Right lobe of liver (tissue), 4 donors: ENCODE results near the gene LMF2.

Experiments
- CTCF ChIP-seq, 4 donors: fragments of 200-600 bp in 3 of 4; fragments of 450-650 bp in 1 of 4; IDR thresholded peaks; one replicate each; pipeline versions ENCODE4 v1.5.1 to v1.8.0; 2016 to 2022; ENCODE audit warnings: antibody characterized with exemption in 4 of 4, mild to moderate bottlenecking in 2 of 4
- POLR2A ChIP-seq: fragments of 450-650 bp; IDR thresholded peaks from one replicate; pipeline ENCODE4 v1.6.1; 2017; ENCODE audit warnings: antibody characterized with exemption, mild to moderate bottlenecking
- donor health status: DM: no; HTN: no; CAD: no.
- donor health status: DM: no; HTN: no; CAD: no.
- donor health status: DM: no; HTN: yes; CAD: no.

- peak; percentile 54 to 73 (median 60) for TF ChIP-seq CTCF (IDR thresholded peaks at IDR 0.05)
- TF ChIP-seq POLR2A: no peak
These were observed 9.1 kb downstream of the LMF2 start for GRCh38 chr22:50498322-50498890.
